Endodermal cell (in vitro differentiated cells): ENCODE results near the gene PRRC2A. TPM values are rescaled to one million over a fixed set of nuclear protein-coding genes. Genes with fewer than 3 reads are reported as not detected.
A peak's percentile ranks its signal among the peaks of the same experiment; 100 is the strongest.

Source experiments
- DNase-seq: peaks from one replicate; pipeline ENCODE4 v3.0.0-alpha.2; 2017
- H3K27ac ChIP-seq: 2 replicates; pipeline ENCODE4 v1.5.1; 2013; ENCODE audit warnings: mild to moderate bottlenecking, low read depth, low read length, moderate library complexity
- H3K27me3 ChIP-seq: 2 replicates; pipeline ENCODE4 v1.6.1; 2013; ENCODE audit warnings: mild to moderate bottlenecking, low read length, moderate library complexity; ENCODE audit not compliant: insufficient read depth, control insufficient read depth, poor library complexity, severe bottlenecking
- H3K36me3 ChIP-seq: 2 replicates; pipeline ENCODE4 v1.7.0; 2013; ENCODE audit warnings: mild to moderate bottlenecking, low read length, moderate library complexity; ENCODE audit not compliant: control insufficient read depth, insufficient read depth
- H3K4me1 ChIP-seq: one replicate; pipeline ENCODE4 v1.7.0; 2013; ENCODE audit warnings: low read length; ENCODE audit not compliant: control insufficient read depth, insufficient read depth
- H3K4me3 ChIP-seq: 2 replicates; pipeline ENCODE4 v1.5.1; 2013; ENCODE audit warnings: mild to moderate bottlenecking, low read length, moderate library complexity
- H3K9ac ChIP-seq: 2 replicates; pipeline ENCODE4 v1.6.1; 2013; ENCODE audit warnings: mild to moderate bottlenecking, low read length, moderate library complexity; ENCODE audit not compliant: poor library complexity, severe bottlenecking; ENCODE audit errors: extremely low read depth
- H3K9me3 ChIP-seq: 2 replicates; pipeline ENCODE4 v1.6.1; 2013; ENCODE audit warnings: mild to moderate bottlenecking, low read length, moderate library complexity; ENCODE audit not compliant: control insufficient read depth
- H3K27ac Mint-ChIP-seq: 2 replicates; pipeline ENCODE4 v1.8.0; 2020; ENCODE audit warnings: mixed read lengths
- H3K27me3 Mint-ChIP-seq: 2 replicates; pipeline ENCODE4 v1.8.0; 2021; ENCODE audit warnings: mild to moderate bottlenecking, mixed read lengths; ENCODE audit not compliant: insufficient read depth
- H3K36me3 Mint-ChIP-seq: 2 replicates; pipeline ENCODE4 v1.8.0; 2020; ENCODE audit warnings: low read depth, mixed read lengths
- H3K4me1 Mint-ChIP-seq: 2 replicates; pipeline ENCODE4 v1.8.0; 2020; ENCODE audit warnings: mixed read lengths
- H3K4me3 Mint-ChIP-seq: 2 replicates; pipeline ENCODE4 v1.8.0; 2020; ENCODE audit warnings: mild to moderate bottlenecking, moderate library complexity, mixed read lengths
- H3K9me3 Mint-ChIP-seq: 2 replicates; pipeline ENCODE4 v1.8.0; 2020; ENCODE audit warnings: mild to moderate bottlenecking, mixed read lengths
- WGBS, 2 experiments: methylation state at CpG; one replicate each; pipeline versions ENCODE4 v1.1.5 to v1.1.7; 2013; ENCODE audit warnings: missing lambda C conversion rate in 2 of 2, mixed read lengths in 1 of 2; ENCODE audit not compliant: insufficient coverage in 1 of 2, insufficient read length in 1 of 2; 5-methylcytosine and 5-hydroxymethylcytosine counted together
- total RNA-seq, 2 donors: library from RNA; stranded (reverse); fragmentation: NEBNext Ultra II Directional in 1 of 2; extraction: Animal tissue kit (Norgen Biotek cat#: 25700) in 1 of 2; gene quantifications; 2 replicates in 1 of 2; 3 replicates in 1 of 2; pipeline ENCODE4 v1.2.1, GENCODE V29; 2021
- TF ChIP-seq, protein P1 (sequence below): fragments of 200-600 bp; sonication (generic); conservative IDR thresholded peaks from 2 replicates; pipeline ENCODE4 v1.5.0; 2021; ENCODE audit warnings: antibody characterized with exemption, mild to moderate bottlenecking

PRRC2A gene
- total RNA-seq, 2 donors from 2014 or later = 329 to 330 TPM

DNA sequence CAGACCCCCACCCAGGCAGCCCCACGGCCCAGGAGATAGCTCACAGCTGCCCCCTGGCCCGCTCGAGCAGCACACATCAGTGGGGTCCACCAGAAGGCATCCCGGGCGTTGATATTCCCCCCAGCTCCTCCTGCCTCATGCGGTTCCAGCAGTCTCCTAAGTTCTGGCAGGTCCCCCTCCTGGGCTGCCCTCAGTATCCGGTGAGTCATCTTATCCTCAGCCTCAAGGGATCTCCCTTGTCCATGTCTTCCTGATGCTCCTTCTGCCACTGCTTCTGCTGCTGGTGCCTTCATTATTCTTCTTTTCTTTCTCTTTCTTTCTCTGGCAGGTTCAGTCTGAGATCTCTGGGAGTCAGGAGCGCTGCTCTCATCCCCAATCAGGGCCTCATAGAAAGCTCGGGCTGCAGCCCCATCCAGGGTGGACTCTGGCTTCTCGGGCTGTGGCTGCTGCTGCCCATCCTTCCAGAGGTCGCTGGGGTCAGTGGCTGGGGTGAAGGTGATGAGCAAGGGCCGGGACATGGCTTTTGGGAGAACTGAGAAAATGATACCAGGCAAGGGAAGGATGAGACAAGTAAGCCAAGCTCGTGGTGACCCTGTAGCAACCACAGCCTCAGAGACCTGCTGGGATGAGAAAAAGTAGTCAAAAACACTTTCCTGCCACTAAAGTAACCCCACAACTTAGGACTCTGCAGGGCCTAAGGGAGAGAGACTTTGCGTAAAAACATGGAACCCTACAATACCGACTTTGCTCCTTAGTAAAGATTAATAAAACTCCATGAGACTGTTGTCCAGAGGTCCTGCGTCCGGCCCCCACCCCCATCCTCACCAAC, 43.7 kb downstream of the PRRC2A start:
- TF ChIP-seq, protein P1, sequence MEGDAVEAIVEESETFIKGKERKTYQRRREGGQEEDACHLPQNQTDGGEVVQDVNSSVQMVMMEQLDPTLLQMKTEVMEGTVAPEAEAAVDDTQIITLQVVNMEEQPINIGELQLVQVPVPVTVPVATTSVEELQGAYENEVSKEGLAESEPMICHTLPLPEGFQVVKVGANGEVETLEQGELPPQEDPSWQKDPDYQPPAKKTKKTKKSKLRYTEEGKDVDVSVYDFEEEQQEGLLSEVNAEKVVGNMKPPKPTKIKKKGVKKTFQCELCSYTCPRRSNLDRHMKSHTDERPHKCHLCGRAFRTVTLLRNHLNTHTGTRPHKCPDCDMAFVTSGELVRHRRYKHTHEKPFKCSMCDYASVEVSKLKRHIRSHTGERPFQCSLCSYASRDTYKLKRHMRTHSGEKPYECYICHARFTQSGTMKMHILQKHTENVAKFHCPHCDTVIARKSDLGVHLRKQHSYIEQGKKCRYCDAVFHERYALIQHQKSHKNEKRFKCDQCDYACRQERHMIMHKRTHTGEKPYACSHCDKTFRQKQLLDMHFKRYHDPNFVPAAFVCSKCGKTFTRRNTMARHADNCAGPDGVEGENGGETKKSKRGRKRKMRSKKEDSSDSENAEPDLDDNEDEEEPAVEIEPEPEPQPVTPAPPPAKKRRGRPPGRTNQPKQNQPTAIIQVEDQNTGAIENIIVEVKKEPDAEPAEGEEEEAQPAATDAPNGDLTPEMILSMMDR = no peak
- Histone ChIP-seq H3K27ac (peak overlapping the region; percentile 86), H3K27me3 (no peaks in the 10 kb centered on the region), H3K9ac (peak overlapping the region; percentile 86), H3K9me3 (no peaks in the 10 kb centered on the region), H3K36me3 (peaks cover 46% of the 10 kb centered on the region), H3K4me3 (peak overlapping the region; percentile 96), H3K4me1 (peaks cover 7% of the 10 kb centered on the region)
- peak; percentile 64 for DNase-seq
- H3K4me1 Mint-ChIP-seq = peaks cover 37% of the 10 kb centered on the region
- H3K27ac Mint-ChIP-seq = peak overlapping the region; percentile 99
- peak overlapping the region; percentile 97 for H3K4me3 Mint-ChIP-seq
- peaks cover 50% of the 10 kb centered on the region for H3K36me3 Mint-ChIP-seq
- H3K9me3 Mint-ChIP-seq = no peaks in the 10 kb centered on the region
- 44 to 47% methylated on average over 8 to 17 of the region's 17 CpGs for WGBS, 2 experiments
- H3K27me3 Mint-ChIP-seq = no peaks in the 10 kb centered on the region

DNA sequence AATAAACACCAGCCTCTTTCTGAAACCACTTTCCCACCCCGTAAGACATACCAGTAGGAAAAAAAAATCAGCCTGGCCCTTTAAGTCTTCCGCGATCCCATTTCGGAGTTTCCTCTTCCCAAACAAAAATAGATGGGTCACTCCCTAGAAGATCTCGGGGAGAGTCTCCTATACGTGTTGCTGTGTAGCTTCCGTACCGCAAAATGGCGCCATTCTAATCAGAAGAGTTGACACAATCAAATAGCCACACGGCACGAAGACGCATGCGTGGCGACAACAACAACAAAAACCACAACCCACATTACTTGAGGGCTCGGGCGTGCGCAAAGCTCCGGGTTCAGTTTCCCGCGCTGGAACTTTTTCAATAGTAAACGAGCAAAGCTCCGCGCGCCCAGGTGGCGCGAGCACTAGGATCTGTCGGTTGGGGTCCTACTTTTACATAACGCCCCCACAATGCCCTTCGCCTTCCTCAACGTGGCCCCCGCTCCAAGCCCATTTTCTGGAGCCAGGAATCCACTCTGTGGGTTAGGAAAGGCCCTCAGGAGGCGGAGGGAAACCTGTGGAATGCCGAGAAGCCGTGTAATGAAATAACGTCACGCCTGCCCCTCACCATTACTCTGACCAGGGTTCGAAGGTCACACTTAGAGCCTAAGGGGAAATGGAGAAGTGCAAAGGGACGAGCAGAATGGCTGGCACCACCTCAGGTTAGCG, 44.4 kb downstream of the PRRC2A start, which contains the start of gene GPANK1:
Gene GPANK1 (minus strand): TSS at position 208 of the 711 bp plus-strand sequence. CDS start 519 bp downstream, outside the sequence.
- H3K36me3 Mint-ChIP-seq = peaks cover 58% of the 10 kb centered on the region

More for the DNA sequence above, 44.4 kb downstream of the PRRC2A start, which contains the start of gene GPANK1:
- peak; percentile 89 for DNase-seq
- Histone ChIP-seq H3K27ac (peak within 1 kb of the TSS; percentile 86), H3K9ac (peak within 1 kb of the TSS; percentile 86), H3K4me1 (peaks cover 3% of the 10 kb centered on the region), H3K9me3 (no peaks in the 10 kb centered on the region), H3K36me3 (peaks cover 53% of the 10 kb centered on the region), H3K27me3 (no peaks in the 10 kb centered on the region), H3K4me3 (peak within 1 kb of the TSS; percentile 96)
- peak within 1 kb of the TSS; percentile 97 for H3K4me3 Mint-ChIP-seq
- TF ChIP-seq, protein P1 = no peak
- H3K27ac Mint-ChIP-seq = peak within 1 kb of the TSS; percentile 99
- H3K9me3 Mint-ChIP-seq = no peaks in the 10 kb centered on the region
- 0% methylated on average over 25 to 39 of the region's 39 CpGs for WGBS, 2 experiments
- H3K27me3 Mint-ChIP-seq = no peaks in the 10 kb centered on the region
- H3K4me1 Mint-ChIP-seq = peaks cover 32% of the 10 kb centered on the region
